ENCODE measurements around the gene CBFA2T3.

CBFA2T3 gene

GRCh38 chr16:88883117-88883895, 93.7 kb downstream of the CBFA2T3 start:
- no peak for DNase-seq (ENCODE audit: low read depth, low spot score)
- no peak overlapping the region for H3K27ac ChIP-seq
- no peaks in the 10 kb centered on the region for H3K36me3 ChIP-seq (ENCODE audit: insufficient read depth, low read length)
- no peak overlapping the region for H3K4me3 ChIP-seq
- TF ChIP-seq FOXP2 (optimal IDR thresholded peaks at IDR 0.05; ENCODE audit: control extremely low read depth, extremely low read length, insufficient read depth) (no peak), EZH2 (IDR thresholded peaks at IDR 0.05) (no peak), POLR2AphosphoS5 (IDR thresholded peaks at IDR 0.05; ENCODE audit: borderline replicate concordance, low read depth, low read length) (no peak)
- H3K9me3 ChIP-seq (ENCODE audit: low read depth, low read length) = no peaks in the 10 kb centered on the region
- H3K9ac ChIP-seq (ENCODE audit: insufficient read length) = no peak overlapping the region

- no peak for DNase-seq (ENCODE audit: low read depth, low spot score)
- Histone ChIP-seq H3K4me3 (no peak overlapping the region), H3K36me3 (ENCODE audit: insufficient read depth, low read length) (no peaks in the 10 kb centered on the region), H3K27ac (no peak overlapping the region), H3K9me3 (ENCODE audit: low read depth, low read length) (no peaks in the 10 kb centered on the region), H3K9ac (ENCODE audit: insufficient read length) (no peak overlapping the region)
- TF ChIP-seq FOXP2 (optimal IDR thresholded peaks at IDR 0.05; ENCODE audit: control extremely low read depth, extremely low read length, insufficient read depth) = no peak
- TF ChIP-seq EZH2 (IDR thresholded peaks at IDR 0.05) = no peak
- TF ChIP-seq POLR2AphosphoS5 (IDR thresholded peaks at IDR 0.05; ENCODE audit: borderline replicate concordance, low read depth, low read length) = no peak
Observed at GRCh38 chr16:88882358-88883030, 94.5 kb downstream of the CBFA2T3 start.

GRCh38 chr16:88881675-88882357, 95.2 kb downstream of the CBFA2T3 start:
- H3K9ac ChIP-seq (ENCODE audit: insufficient read length) = no peak overlapping the region
- H3K9me3 ChIP-seq (ENCODE audit: low read depth, low read length) = no peaks in the 10 kb centered on the region
- H3K4me3 ChIP-seq = no peak overlapping the region
- TF ChIP-seq EZH2 (IDR thresholded peaks at IDR 0.05) = no peak
- no peak for TF ChIP-seq POLR2AphosphoS5 (IDR thresholded peaks at IDR 0.05; ENCODE audit: borderline replicate concordance, low read depth, low read length)
- TF ChIP-seq FOXP2 (optimal IDR thresholded peaks at IDR 0.05; ENCODE audit: control extremely low read depth, extremely low read length, insufficient read depth) = no peak
- no peak overlapping the region for H3K27ac ChIP-seq
- H3K36me3 ChIP-seq (ENCODE audit: insufficient read depth, low read length) = no peaks in the 10 kb centered on the region
- DNase-seq (ENCODE audit: low read depth, low spot score) = no peak

GRCh38 chr16:88881007-88881615, 95.9 kb downstream of the CBFA2T3 start:
- Histone ChIP-seq H3K9me3 (ENCODE audit: low read depth, low read length) (no peaks in the 10 kb centered on the region), H3K27ac (no peak overlapping the region), H3K9ac (ENCODE audit: insufficient read length) (no peak overlapping the region), H3K36me3 (ENCODE audit: insufficient read depth, low read length) (no peaks in the 10 kb centered on the region), H3K4me3 (no peak overlapping the region)
- no peak for DNase-seq (ENCODE audit: low read depth, low spot score)
- TF ChIP-seq FOXP2 (optimal IDR thresholded peaks at IDR 0.05; ENCODE audit: control extremely low read depth, extremely low read length, insufficient read depth) (no peak), EZH2 (IDR thresholded peaks at IDR 0.05) (no peak), POLR2AphosphoS5 (IDR thresholded peaks at IDR 0.05; ENCODE audit: borderline replicate concordance, low read depth, low read length) (no peak)

GRCh38 chr16:88880226-88881006, 96.6 kb downstream of the CBFA2T3 start:
- no peak for DNase-seq (ENCODE audit: low read depth, low spot score)
- Histone ChIP-seq H3K4me3 (no peak overlapping the region), H3K36me3 (ENCODE audit: insufficient read depth, low read length) (no peaks in the 10 kb centered on the region), H3K27ac (no peak overlapping the region), H3K9me3 (ENCODE audit: low read depth, low read length) (no peaks in the 10 kb centered on the region), H3K9ac (ENCODE audit: insufficient read length) (no peak overlapping the region)
- TF ChIP-seq FOXP2 (optimal IDR thresholded peaks at IDR 0.05; ENCODE audit: control extremely low read depth, extremely low read length, insufficient read depth) (no peak), POLR2AphosphoS5 (IDR thresholded peaks at IDR 0.05; ENCODE audit: borderline replicate concordance, low read depth, low read length) (no peak), EZH2 (IDR thresholded peaks at IDR 0.05) (no peak)

GRCh38 chr16:88879788-88880055, 97.3 kb downstream of the CBFA2T3 start:
- no peak for DNase-seq (ENCODE audit: low read depth, low spot score)
- Histone ChIP-seq H3K4me3 (no peak overlapping the region), H3K27ac (no peak overlapping the region), H3K9me3 (ENCODE audit: low read depth, low read length) (no peaks in the 10 kb centered on the region), H3K9ac (ENCODE audit: insufficient read length) (no peak overlapping the region), H3K36me3 (ENCODE audit: insufficient read depth, low read length) (no peaks in the 10 kb centered on the region)
- TF ChIP-seq POLR2AphosphoS5 (IDR thresholded peaks at IDR 0.05; ENCODE audit: borderline replicate concordance, low read depth, low read length) (no peak), FOXP2 (optimal IDR thresholded peaks at IDR 0.05; ENCODE audit: control extremely low read depth, extremely low read length, insufficient read depth) (no peak), EZH2 (IDR thresholded peaks at IDR 0.05) (no peak)

- Histone ChIP-seq H3K9ac (ENCODE audit: insufficient read length) (no peak overlapping the region), H3K4me3 (no peak overlapping the region), H3K27ac (no peak overlapping the region), H3K36me3 (ENCODE audit: insufficient read depth, low read length) (no peaks in the 10 kb centered on the region), H3K9me3 (ENCODE audit: low read depth, low read length) (no peaks in the 10 kb centered on the region)
- TF ChIP-seq FOXP2 (optimal IDR thresholded peaks at IDR 0.05; ENCODE audit: control extremely low read depth, extremely low read length, insufficient read depth) (no peak), EZH2 (IDR thresholded peaks at IDR 0.05) (no peak), POLR2AphosphoS5 (IDR thresholded peaks at IDR 0.05; ENCODE audit: borderline replicate concordance, low read depth, low read length) (no peak)
- no peak for DNase-seq (ENCODE audit: low read depth, low spot score)
Observed at GRCh38 chr16:88878967-88879787, 97.8 kb downstream of the CBFA2T3 start.
